ENCODE measurements around the gene ADAMTS12.

Gene ADAMTS12

GRCh38 chr5:33841891-33842290, 49.9 kb downstream of the ADAMTS12 start:
- TF ChIP-seq TAF1 (IDR thresholded peaks at IDR 0.05; ENCODE audit: borderline replicate concordance, insufficient read depth, low read length) (no peak), FOXP2 (optimal IDR thresholded peaks at IDR 0.05; ENCODE audit: borderline replicate concordance, extremely low read depth, extremely low read length, insufficient read depth) (no peak), REST (IDR thresholded peaks at IDR 0.05; ENCODE audit: insufficient read depth in 1 of 2, low read depth in 2 of 2, low read length in 2 of 2) (no peak)

GRCh38 chr5:33840927-33841547, 50.8 kb downstream of the ADAMTS12 start:
- TF ChIP-seq FOXP2 (optimal IDR thresholded peaks at IDR 0.05; ENCODE audit: borderline replicate concordance, extremely low read depth, extremely low read length, insufficient read depth): no peak
- TF ChIP-seq POLR2AphosphoS5 (IDR thresholded peaks at IDR 0.05; ENCODE audit: low read depth, low read length): no peak
- TF ChIP-seq SIN3A (IDR thresholded peaks at IDR 0.05; ENCODE audit: borderline replicate concordance, insufficient read depth, low read length): no peak
- TF ChIP-seq TAF1 (IDR thresholded peaks at IDR 0.05; ENCODE audit: borderline replicate concordance, insufficient read depth, low read length): no peak
- no peak for TF ChIP-seq REST (IDR thresholded peaks at IDR 0.05; ENCODE audit: insufficient read depth in 1 of 2, low read depth in 2 of 2, low read length in 2 of 2)

DNA sequence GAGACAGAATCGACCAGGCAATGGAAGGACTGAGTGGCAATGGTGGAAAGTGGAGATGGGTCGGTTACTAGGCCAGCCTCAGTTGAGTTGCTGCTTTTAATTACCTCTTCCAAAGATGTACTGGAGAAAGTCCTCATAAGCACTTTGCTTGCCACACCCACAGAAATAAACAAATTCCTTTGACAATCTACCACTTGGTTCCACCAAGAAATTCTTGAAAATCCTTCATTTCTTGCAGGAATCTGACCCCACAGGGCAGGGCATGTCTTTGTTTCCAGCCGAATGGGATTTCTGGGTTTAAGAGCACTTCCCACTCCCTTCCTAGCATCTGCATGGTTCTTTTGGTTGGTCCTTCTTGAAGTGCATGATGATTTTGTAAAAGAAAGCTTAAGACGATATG, 54.5 kb downstream of the ADAMTS12 start:
- TF ChIP-seq FOXP2 (optimal IDR thresholded peaks at IDR 0.05; ENCODE audit: borderline replicate concordance, extremely low read depth, extremely low read length, insufficient read depth) (no peak), REST (IDR thresholded peaks at IDR 0.05; ENCODE audit: insufficient read depth in 1 of 2, low read depth in 2 of 2, low read length in 2 of 2) (no peak), POLR2AphosphoS5 (IDR thresholded peaks at IDR 0.05; ENCODE audit: low read depth, low read length) (no peak), TAF1 (IDR thresholded peaks at IDR 0.05; ENCODE audit: borderline replicate concordance, insufficient read depth, low read length) (no peak), SIN3A (IDR thresholded peaks at IDR 0.05; ENCODE audit: borderline replicate concordance, insufficient read depth, low read length) (no peak)

DNA sequence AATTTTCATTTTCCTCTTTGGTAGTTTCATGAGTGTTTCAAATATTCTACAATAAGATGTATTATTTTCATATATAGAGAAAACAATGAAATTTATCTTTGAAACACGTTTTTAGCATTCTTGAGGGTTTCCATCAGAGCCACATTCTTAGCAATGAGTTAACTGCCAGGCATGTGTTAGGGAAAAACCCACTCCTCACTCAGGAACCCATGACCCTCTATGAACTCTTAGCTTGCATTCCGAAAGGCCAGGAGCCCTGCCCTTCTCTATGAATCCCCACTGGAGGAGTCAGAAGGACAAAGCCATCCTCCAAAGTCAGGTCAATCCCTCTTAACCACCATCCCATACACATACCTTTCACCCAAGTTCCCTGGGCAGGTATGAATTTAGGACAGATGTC, 57.5 kb downstream of the ADAMTS12 start:
- TF ChIP-seq TAF1 (IDR thresholded peaks at IDR 0.05; ENCODE audit: borderline replicate concordance, insufficient read depth, low read length) (no peak), FOXP2 (optimal IDR thresholded peaks at IDR 0.05; ENCODE audit: borderline replicate concordance, extremely low read depth, extremely low read length, insufficient read depth) (no peak), SIN3A (IDR thresholded peaks at IDR 0.05; ENCODE audit: borderline replicate concordance, insufficient read depth, low read length) (no peak), POLR2AphosphoS5 (IDR thresholded peaks at IDR 0.05; ENCODE audit: low read depth, low read length) (no peak), REST (IDR thresholded peaks at IDR 0.05; ENCODE audit: insufficient read depth in 1 of 2, low read depth in 2 of 2, low read length in 2 of 2) (no peak)

- no peak for TF ChIP-seq TAF1 (IDR thresholded peaks at IDR 0.05; ENCODE audit: borderline replicate concordance, insufficient read depth, low read length)
- TF ChIP-seq POLR2AphosphoS5 (IDR thresholded peaks at IDR 0.05; ENCODE audit: low read depth, low read length): no peak
- no peak for TF ChIP-seq SIN3A (IDR thresholded peaks at IDR 0.05; ENCODE audit: borderline replicate concordance, insufficient read depth, low read length)
- TF ChIP-seq REST (IDR thresholded peaks at IDR 0.05; ENCODE audit: insufficient read depth in 1 of 2, low read depth in 2 of 2, low read length in 2 of 2): no peak
- TF ChIP-seq FOXP2 (optimal IDR thresholded peaks at IDR 0.05; ENCODE audit: borderline replicate concordance, extremely low read depth, extremely low read length, insufficient read depth): no peak
These were observed 58.6 kb downstream of the ADAMTS12 start for GRCh38 chr5:33833237-33833575.

All from PFSK-1 (cell line).